B cell (primary cell): ENCODE measurements around the gene SEC16A. TPM values are rescaled to one million over a fixed set of nuclear protein-coding genes. Genes with fewer than 3 reads are reported as not detected.

ENCODE experiments used
- ATAC-seq: fragments of 200-7000 bp; cut with Tn5 transposase; one replicate; pipeline ENCODE4 v1.10.0; 2021; ENCODE audit warnings: low read depth, mild to moderate bottlenecking, moderate number of reproducible peaks, moderate library complexity
- CTCF ChIA-PET: fragments of 350-600 bp; sonication (Branson Sonifier 250); formaldehyde crosslinking; loops from one replicate; lab custom pipeline; 2021; ENCODE audit warnings: antibody characterized with exemption, inconsistent platforms; lab: Charles Lee
- POLR2A ChIA-PET: fragments of 350-600 bp; sonication (Branson Sonifier 250); formaldehyde crosslinking; loops from one replicate; lab custom pipeline; 2021; ENCODE audit warnings: antibody characterized with exemption; lab: Charles Lee
- DNase-seq: peaks from one replicate; pipeline ENCODE4 v3.0.0; 2013
- H2AFZ ChIP-seq: 2 replicates; pipeline ENCODE4 v1.6.1; 2012; ENCODE audit warnings: mild to moderate bottlenecking, low read depth, low read length; ENCODE audit not compliant: insufficient read depth, poor library complexity, severe bottlenecking
- H3K27ac ChIP-seq, 2 donors: 1 replicate in 1 of 2; 2 replicates in 1 of 2; pipeline ENCODE4 v1.5.1; 2012 to 2013; ENCODE audit warnings: low read length in 2 of 2, mild to moderate bottlenecking in 2 of 2, moderate library complexity in 1 of 2
- H3K27me3 ChIP-seq, 4 experiments: fragments of 200-600 bp in 1 of 4; sonication (generic) in 1 of 4; replicated peaks in 1 of 4; 1 replicate in 2 of 4; 2 replicates in 2 of 4; pipeline versions ENCODE4 v1.6.1 to v1.7.0; 2013 to 2016; ENCODE audit warnings: low read length in 3 of 4, mild to moderate bottlenecking in 2 of 4, mixed read lengths in 1 of 4, moderate library complexity in 1 of 4; ENCODE audit not compliant: insufficient read depth in 4 of 4, control insufficient read depth in 3 of 4; ENCODE audit errors: control extremely low read depth in 1 of 4
- H3K36me3 ChIP-seq, 2 experiments: replicated peaks in 1 of 2; 1 replicate in 1 of 2; 2 replicates in 1 of 2; pipeline versions ENCODE4 v1.6.1 to v1.7.1; 2013; ENCODE audit warnings: low read length in 1 of 2; ENCODE audit not compliant: insufficient read depth in 2 of 2, control insufficient read depth in 1 of 2; ENCODE audit errors: control extremely low read depth in 1 of 2, extremely low read depth in 1 of 2
- H3K4me1 ChIP-seq, 2 donors: fragments of 200-600 bp in 1 of 2; sonication (generic) in 1 of 2; 1 replicate in 1 of 2; 2 replicates in 1 of 2; pipeline versions ENCODE4 v1.5.1 to v1.6.1; 2013 to 2017; ENCODE audit warnings: low read length in 2 of 2; ENCODE audit not compliant: control insufficient read depth in 2 of 2, insufficient read depth in 2 of 2
- H3K4me2 ChIP-seq: replicated peaks from 2 replicates; pipeline ENCODE3; 2012; ENCODE audit warnings: mild to moderate bottlenecking, low read depth, low read length; ENCODE audit not compliant: poor library complexity, severe bottlenecking
- H3K4me3 ChIP-seq, 5 experiments: fragments of 200-600 bp in 1 of 5; sonication (generic) in 1 of 5; 1 replicate in 3 of 5; 2 replicates in 2 of 5; pipeline versions ENCODE4 v1.5.1 to v1.7.0; 2011 to 2016; ENCODE audit warnings: low read length in 4 of 5, mild to moderate bottlenecking in 4 of 5, low read depth in 2 of 5, control low read depth in 1 of 5, moderate library complexity in 1 of 5; ENCODE audit not compliant: insufficient read depth in 1 of 5; ENCODE audit errors: control extremely low read depth in 1 of 5, extremely low read depth in 1 of 5
- H3K79me2 ChIP-seq: fragments of 200-600 bp; sonication (generic); one replicate; pipeline ENCODE4 v1.6.0; 2016; ENCODE audit warnings: low read length; ENCODE audit not compliant: control insufficient read depth, insufficient read depth
- H3K9ac ChIP-seq: fragments of 200-600 bp; sonication (generic); 2 replicates; pipeline ENCODE4 v1.6.1; 2017; ENCODE audit warnings: mild to moderate bottlenecking, low read length, moderate library complexity
- H3K9me3 ChIP-seq, 3 donors: one replicate each; pipeline versions ENCODE4 v1.6.1 to v1.7.1; 2013; ENCODE audit warnings: low read length in 2 of 3; ENCODE audit not compliant: control insufficient read depth in 2 of 3, insufficient read depth in 1 of 3; ENCODE audit errors: control extremely low read depth in 1 of 3
- H4K20me1 ChIP-seq: 2 replicates; pipeline ENCODE4 v1.6.0; 2012; ENCODE audit warnings: mild to moderate bottlenecking, low read length; ENCODE audit not compliant: insufficient read depth, control insufficient read depth, poor library complexity, severe bottlenecking
- H3K27ac Mint-ChIP-seq: one replicate; pipeline ENCODE4 v1.8.0; 2021; ENCODE audit warnings: mixed read lengths
- H3K27me3 Mint-ChIP-seq: one replicate; pipeline ENCODE4 v1.8.0; 2021; ENCODE audit warnings: mixed read lengths
- H3K4me1 Mint-ChIP-seq: one replicate; pipeline ENCODE4 v1.8.0; 2021; ENCODE audit warnings: mixed read lengths
- H3K4me3 Mint-ChIP-seq: one replicate; pipeline ENCODE4 v1.8.0; 2021; ENCODE audit warnings: mixed read lengths
- H3K9me3 Mint-ChIP-seq: one replicate; pipeline ENCODE4 v1.8.0; 2022; ENCODE audit warnings: mixed read lengths; ENCODE audit not compliant: insufficient read depth
- EZH2 ChIP-seq: IDR thresholded peaks from 2 replicates; pipeline ENCODE4 v1.6.1; 2012; ENCODE audit warnings: borderline replicate concordance, low read depth, mild to moderate bottlenecking, moderate library complexity, low read length; ENCODE audit not compliant: insufficient read depth, poor library complexity, severe bottlenecking
- WGBS: methylation state at CpG from one replicate; pipeline ENCODE4 v1.1.5; 2013; ENCODE audit warnings: missing lambda C conversion rate; ENCODE audit not compliant: insufficient coverage; 5-methylcytosine and 5-hydroxymethylcytosine counted together
- intact Hi-C: fragments of 100-400 bp; cut with micrococcal nuclease; formaldehyde crosslinking; loops from one replicate; pipeline ENCODE4 v1.10.0; 2022
- polyA plus RNA-seq: library from polyadenylated mRNA; depleted of rRNA; stranded (reverse); fragments of >200 nt; gene quantifications from 2 replicates; pipeline ENCODE4 v1.2.3, GENCODE V29; 2012
- total RNA-seq, 2 donors: library from RNA; stranded (reverse); fragments of 120-200 nt in 1 of 2; gene quantifications; 1 replicate in 1 of 2; 2 replicates in 1 of 2; pipeline versions ENCODE4 v1.2.3 to v1.2.4, GENCODE V29; 2013 to 2022
- TF ChIP-seq, protein P1 (sequence below): fragments of 200-600 bp; IDR thresholded peaks from one replicate; pipeline ENCODE4 v1.8.0; 2022; ENCODE audit warnings: antibody characterized with exemption, mild to moderate bottlenecking

SEC16A gene
- total and polyA plus RNA-seq, 2 donors (not counting 1 experiment from before 2014, with no cell fraction given) = 31.7 to 73.4 TPM

DNA sequence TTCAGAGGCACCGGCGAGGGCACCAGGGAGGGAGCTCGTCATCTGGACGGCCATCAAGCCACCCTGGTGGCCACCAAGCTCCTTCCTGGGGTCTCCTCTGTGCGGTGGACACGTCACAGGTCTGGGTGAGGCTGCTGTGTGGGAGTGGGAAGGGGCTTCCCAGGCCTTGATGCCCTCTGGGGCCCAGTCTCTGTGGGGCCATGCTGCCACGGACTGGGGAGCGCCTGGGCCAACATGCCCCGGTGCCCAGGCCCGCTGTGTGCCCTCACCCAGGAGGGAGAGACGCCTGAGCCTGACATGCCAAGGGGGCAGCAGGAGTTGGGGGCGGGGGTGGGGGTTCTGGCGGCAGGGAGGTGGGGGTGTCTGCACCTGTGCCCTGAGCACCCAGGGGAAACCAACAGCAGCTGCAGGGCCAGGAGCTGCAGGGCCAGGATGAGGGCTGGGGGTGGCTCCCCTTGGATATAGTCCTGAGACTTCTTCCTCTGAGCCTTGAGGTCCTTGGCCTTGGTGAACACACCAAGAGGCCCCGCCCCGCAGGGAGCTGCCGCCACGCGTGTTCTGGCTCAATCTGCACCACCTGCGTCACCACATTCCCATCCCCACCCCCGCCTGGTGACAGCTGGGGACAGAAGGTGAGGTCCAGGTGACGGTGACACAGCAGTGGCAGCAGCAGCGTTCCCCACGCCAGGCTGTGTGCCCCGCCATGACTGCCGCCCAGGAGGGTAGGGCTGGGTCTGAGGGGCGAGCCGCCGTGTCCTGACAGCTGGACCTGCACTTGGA, 15.3 kb upstream of the SEC16A start:
- Mint-ChIP-seq H3K4me3 (no peak overlapping the region), H3K27me3 (no peaks in the 10 kb centered on the region), H3K27ac (no peak overlapping the region), H3K9me3 (no peaks in the 10 kb centered on the region), H3K4me1 (no peaks in the 10 kb centered on the region)
- Histone ChIP-seq H3K4me1 (no peaks in the 10 kb centered on the region), H2AFZ (no peak overlapping the region), H3K4me2 (no peak overlapping the region), H3K79me2 (no peaks in the 10 kb centered on the region), H3K9ac (no peak overlapping the region), H3K4me3 (no peak overlapping the region), H3K27ac (no peak overlapping the region), H3K36me3 (peaks cover 0 to 49% of the 10 kb centered on the region in 2 experiments), H3K27me3 (no peaks in the 10 kb centered on the region), H4K20me1 (peaks cover 18% of the 10 kb centered on the region), H3K9me3 (no peaks in the 10 kb centered on the region)
- POLR2A ChIA-PET = no interaction called here
- CTCF ChIA-PET = no interaction called here
- ATAC-seq = no peak
- intact Hi-C loops = no loop called here
- DNase-seq = no peak
- no peak for TF ChIP-seq EZH2
- TF ChIP-seq, protein P1, sequence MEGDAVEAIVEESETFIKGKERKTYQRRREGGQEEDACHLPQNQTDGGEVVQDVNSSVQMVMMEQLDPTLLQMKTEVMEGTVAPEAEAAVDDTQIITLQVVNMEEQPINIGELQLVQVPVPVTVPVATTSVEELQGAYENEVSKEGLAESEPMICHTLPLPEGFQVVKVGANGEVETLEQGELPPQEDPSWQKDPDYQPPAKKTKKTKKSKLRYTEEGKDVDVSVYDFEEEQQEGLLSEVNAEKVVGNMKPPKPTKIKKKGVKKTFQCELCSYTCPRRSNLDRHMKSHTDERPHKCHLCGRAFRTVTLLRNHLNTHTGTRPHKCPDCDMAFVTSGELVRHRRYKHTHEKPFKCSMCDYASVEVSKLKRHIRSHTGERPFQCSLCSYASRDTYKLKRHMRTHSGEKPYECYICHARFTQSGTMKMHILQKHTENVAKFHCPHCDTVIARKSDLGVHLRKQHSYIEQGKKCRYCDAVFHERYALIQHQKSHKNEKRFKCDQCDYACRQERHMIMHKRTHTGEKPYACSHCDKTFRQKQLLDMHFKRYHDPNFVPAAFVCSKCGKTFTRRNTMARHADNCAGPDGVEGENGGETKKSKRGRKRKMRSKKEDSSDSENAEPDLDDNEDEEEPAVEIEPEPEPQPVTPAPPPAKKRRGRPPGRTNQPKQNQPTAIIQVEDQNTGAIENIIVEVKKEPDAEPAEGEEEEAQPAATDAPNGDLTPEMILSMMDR = no peak
- WGBS = 94% methylated on average over 18 of the region's 28 CpGs

DNA sequence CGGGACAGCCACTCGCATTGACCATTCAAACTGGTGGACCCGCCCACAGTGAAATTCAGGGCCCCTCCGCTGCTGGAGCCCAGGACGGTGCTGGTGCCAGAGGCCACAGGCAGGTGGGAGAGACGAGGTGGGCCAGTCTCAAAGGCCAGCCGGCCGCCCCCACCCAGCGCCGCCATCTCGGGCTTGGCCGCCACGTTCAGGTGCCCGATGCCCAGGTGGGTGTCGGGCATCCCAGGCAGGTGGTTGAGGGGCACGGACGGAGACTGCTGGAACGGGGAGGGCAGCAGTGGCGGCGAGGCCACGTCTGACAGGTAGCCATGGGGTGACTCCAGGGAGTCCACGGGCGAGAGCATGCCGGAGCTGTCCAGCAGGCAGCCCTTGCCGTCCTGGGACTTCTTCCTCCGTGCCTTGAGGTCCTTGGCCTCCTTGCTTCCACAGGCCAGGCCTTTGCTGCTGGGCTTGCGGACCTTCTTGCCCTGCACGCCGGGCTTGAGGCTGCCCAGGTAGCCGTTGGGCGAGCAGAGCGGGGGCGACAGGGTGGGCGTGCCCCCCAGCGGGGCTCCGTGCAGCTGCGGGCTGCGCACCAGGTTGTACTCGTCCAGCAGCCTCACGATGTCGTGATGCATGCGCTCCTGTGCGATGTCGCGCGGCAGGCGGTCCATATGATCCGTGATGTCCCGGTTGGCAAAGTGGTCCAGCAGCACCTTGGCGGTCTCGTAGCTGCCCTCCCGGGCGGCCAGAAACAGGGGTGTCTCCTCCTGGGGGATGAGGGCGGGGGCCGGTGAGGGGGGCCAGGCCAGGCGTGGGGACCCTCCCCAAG, 14.2 kb upstream of the SEC16A start:
- DNase-seq = no peak
- 97% methylated on average over 52 of the region's 56 CpGs for WGBS
- Histone ChIP-seq H2AFZ (no peak overlapping the region), H3K9ac (no peak overlapping the region), H3K9me3 (no peaks in the 10 kb centered on the region), H3K27ac (no peak overlapping the region), H3K4me3 (no peak overlapping the region), H3K36me3 (peaks cover 0 to 47% of the 10 kb centered on the region in 2 experiments), H3K4me1 (no peaks in the 10 kb centered on the region), H3K79me2 (no peaks in the 10 kb centered on the region), H3K27me3 (no peaks in the 10 kb centered on the region), H3K4me2 (no peak overlapping the region), H4K20me1 (peaks cover 15% of the 10 kb centered on the region)
- ChIA-PET POLR2A (no interaction called here), CTCF (no interaction called here)
- H3K27me3 Mint-ChIP-seq = no peaks in the 10 kb centered on the region
- H3K4me1 Mint-ChIP-seq = no peaks in the 10 kb centered on the region
- intact Hi-C loops = no loop called here
- no peak overlapping the region for H3K4me3 Mint-ChIP-seq
- TF ChIP-seq EZH2 = no peak
- TF ChIP-seq, protein P1 = no peak
- no peaks in the 10 kb centered on the region for H3K9me3 Mint-ChIP-seq
- no peak for ATAC-seq
- H3K27ac Mint-ChIP-seq = no peak overlapping the region
